GM13977 (cell line): Measurements from ENCODE around the gene TCN1.

ENCODE experiments used
- DNase-seq: peaks from one replicate; pipeline ENCODE4 v3.0.0; 2012; ENCODE audit warnings: low spot score
- CTCF ChIP-seq: IDR thresholded peaks from 2 replicates; pipeline ENCODE4 v1.5.1; 2012; ENCODE audit warnings: mild to moderate bottlenecking, control low read depth; ENCODE audit not compliant: insufficient read depth; ENCODE audit errors: extremely low read depth, missing control alignments
- in situ Hi-C: fragments of 300-500 bp; cut with MboI; formaldehyde crosslinking; loops from one replicate; pipeline ENCODE4 v1.12.0; 2022; ENCODE audit warnings: low sequenced_read_pairs, low pct_unique_long_range_greater_than_20kb, mixed read lengths, inconsistent platforms; ENCODE audit not compliant: unreplicated experiment

TCN1 gene

GRCh38 chr11:59847626-59848025 is 18.7 kb downstream of the TCN1 start:
- in situ Hi-C loops = no loop called here
- no peak for DNase-seq
- TF ChIP-seq CTCF = no peak

- no peak for TF ChIP-seq CTCF
- in situ Hi-C loops = no loop called here
- no peak for DNase-seq
Measured at GRCh38 chr11:59846556-59846955, 19.7 kb downstream of the TCN1 start.

- in situ Hi-C loops = no loop called here
- no peak for TF ChIP-seq CTCF
Measured at GRCh38 chr11:59845399-59845798, 20.9 kb downstream of the TCN1 start, which contains the start of gene CBLIF. Gene CBLIF, minus strand, starts transcription at chr11:59845499. Its CDS starts 46 bp downstream, at chr11:59845453.

GRCh38 chr11:59842316-59842715 is 24.0 kb downstream of the TCN1 start:
- DNase-seq = no peak
- TF ChIP-seq CTCF = no peak
- in situ Hi-C loops = no loop called here

More at GRCh38 chr11:59845399-59845798, 20.9 kb downstream of the TCN1 start, which contains the start of gene CBLIF:
- DNase-seq = no peak

- DNase-seq = peak; percentile 4
- TF ChIP-seq CTCF = no peak
- in situ Hi-C loops = no loop called here
Measured at GRCh38 chr11:59841514-59841913, 24.8 kb downstream of the TCN1 start.

- no peak for DNase-seq
- in situ Hi-C loops = no loop called here
Measured at GRCh38 chr11:59839615-59840014, 26.7 kb downstream of the TCN1 start.

More at GRCh38 chr11:59839615-59840014, 26.7 kb downstream of the TCN1 start:
- TF ChIP-seq CTCF = no peak
